ENCODE results near the gene ERN1. TPM values are rescaled to one million over a fixed set of nuclear protein-coding genes. Genes with fewer than 3 reads are reported as not detected.

The ERN1 gene
- total RNA-seq, 1 experiment from 2014 or later: 8.0 TPM

GRCh38 chr17:63991611-63992010, 138.3 kb downstream of the ERN1 start:
- Histone ChIP-seq H3K27me3 (replicated peaks; ENCODE audit: insufficient read depth, low read depth, low read length, poor library complexity) (no peaks in the 10 kb centered on the region), H3K9me3 (ENCODE audit: low read depth, low read length, poor library complexity, severe bottlenecking) (no peaks in the 10 kb centered on the region), H3K4me1 (ENCODE audit: insufficient read depth, low read length, poor library complexity, severe bottlenecking) (no peaks in the 10 kb centered on the region), H3K27ac (ENCODE audit: low read depth, low read length, poor library complexity, severe bottlenecking) (no peak overlapping the region), H3K36me3 (ENCODE audit: insufficient read depth, low read length, poor library complexity, severe bottlenecking) (no peaks in the 10 kb centered on the region), H3K4me3 (ENCODE audit: low read depth, low read length, poor library complexity, severe bottlenecking) (no peak overlapping the region)
- ChIA-PET CTCF (no interaction called here), POLR2A (ENCODE audit: low non-redundant PET) (no interaction called here)
- no TSS peak for BruUV-seq (replicated peaks)
- no peak for DNase-seq (ENCODE audit: low spot score)
- TF ChIP-seq EZH2 (IDR thresholded peaks at IDR 0.05; ENCODE audit: borderline replicate concordance, low read depth, low read length, poor library complexity, severe bottlenecking) (no peak), CTCF (conservative IDR thresholded peaks at IDR 0.05; ENCODE audit: low read depth, low read length) (no peak)
- intact Hi-C loops (cut with micrococcal nuclease; ENCODE audit: unreplicated experiment): no loop called here

GRCh38 chr17:63989622-63990345, 140.2 kb downstream of the ERN1 start:
- no TSS peak for BruUV-seq (replicated peaks)
- Histone ChIP-seq H3K27ac (ENCODE audit: low read depth, low read length, poor library complexity, severe bottlenecking) (no peak overlapping the region), H3K27me3 (replicated peaks; ENCODE audit: insufficient read depth, low read depth, low read length, poor library complexity) (no peaks in the 10 kb centered on the region), H3K36me3 (ENCODE audit: insufficient read depth, low read length, poor library complexity, severe bottlenecking) (no peaks in the 10 kb centered on the region), H3K4me3 (ENCODE audit: low read depth, low read length, poor library complexity, severe bottlenecking) (no peak overlapping the region), H3K9me3 (ENCODE audit: low read depth, low read length, poor library complexity, severe bottlenecking) (no peaks in the 10 kb centered on the region), H3K4me1 (ENCODE audit: insufficient read depth, low read length, poor library complexity, severe bottlenecking) (no peaks in the 10 kb centered on the region)
- TF ChIP-seq CTCF (conservative IDR thresholded peaks at IDR 0.05; ENCODE audit: low read depth, low read length) (no peak), EZH2 (IDR thresholded peaks at IDR 0.05; ENCODE audit: borderline replicate concordance, low read depth, low read length, poor library complexity, severe bottlenecking) (no peak)
- ChIA-PET POLR2A (ENCODE audit: low non-redundant PET) (no interaction called here), CTCF (interaction anchor here (1.0 kb wide), 1 partner anchor 70 kb away, joined by 4 read pairs; no protein-coding TSS in a partner anchor)
- DNase-seq (ENCODE audit: low spot score): no peak
- intact Hi-C loops (cut with micrococcal nuclease; ENCODE audit: unreplicated experiment): no loop called here

Other genes with a start within 250 kb of the ERN1 start
- gene GH2, start 248.2 kb downstream of the ERN1 start, total RNA-seq (2021): not detected in 2 replicates
- gene CSH1, start 233.6 kb downstream of the ERN1 start, total RNA-seq (2021): not detected in 2 replicates
- not detected in 2 replicates for gene CSHL1, start 218.9 kb downstream of the ERN1 start, total RNA-seq (2021)
- not detected in 2 replicates for gene GH1, start 211.3 kb downstream of the ERN1 start, total RNA-seq (2021)
- gene CD79B, start 197.8 kb downstream of the ERN1 start, total RNA-seq (2021): 0.39 and 0.72 TPM in 2 replicates
- 0.56 and 0.79 TPM in 2 replicates for gene SCN4A, start 157.2 kb downstream of the ERN1 start, total RNA-seq (2021)
- gene PRR29, start 131.8 kb downstream of the ERN1 start, total RNA-seq (2021): 0.37 TPM in 1 of 2 replicates, not detected in the other
- 0.99 and 1.2 TPM in 2 replicates for gene ICAM2, start 109.5 kb downstream of the ERN1 start, total RNA-seq (2021)
- 16.1 and 17.5 TPM in 2 replicates for gene TEX2, start 133.1 kb upstream of the ERN1 start, total RNA-seq (2021)